WTC11 (cell line): ENCODE data around the gene TOR4A. TPM values are rescaled to one million over a fixed set of nuclear protein-coding genes. Genes with fewer than 3 reads are reported as not detected.

Experiments
- ATAC-seq: fragments of 200-7000 bp; cut with Tn5 transposase; 2 replicates; pipeline ENCODE4 v1.10.0; 2021; ENCODE audit warnings: mild to moderate bottlenecking, moderate library complexity
- CTCF ChIA-PET: fragments of 300-600 bp; sonication (Branson Sonifier 250); formaldehyde crosslinking; loops from one replicate; lab custom pipeline; 2021; ENCODE audit warnings: antibody characterized with exemption; lab: Charles Lee
- POLR2A ChIA-PET: fragments of 350-600 bp; sonication (Branson Sonifier 250); formaldehyde crosslinking; loops from one replicate; lab custom pipeline; 2021; ENCODE audit warnings: antibody characterized with exemption; lab: Charles Lee
- DNase-seq: peaks from one replicate; pipeline ENCODE4 v3.0.0; 2021; ENCODE audit warnings: low spot score
- H3K27ac Mint-ChIP-seq: 2 replicates; pipeline ENCODE4 v1.8.0; 2021; ENCODE audit warnings: mixed read lengths
- H3K27me3 Mint-ChIP-seq: 2 replicates; pipeline ENCODE4 v1.8.0; 2021; ENCODE audit warnings: low read depth, mild to moderate bottlenecking, moderate library complexity, mixed read lengths
- H3K36me3 Mint-ChIP-seq: 2 replicates; pipeline ENCODE4 v1.8.0; 2021; ENCODE audit warnings: mixed read lengths
- H3K4me1 Mint-ChIP-seq: 2 replicates; pipeline ENCODE4 v1.8.0; 2022; ENCODE audit warnings: mixed read lengths
- H3K4me3 Mint-ChIP-seq: 2 replicates; pipeline ENCODE4 v1.8.0; 2021; ENCODE audit warnings: mild to moderate bottlenecking, moderate library complexity, mixed read lengths
- H3K9me3 Mint-ChIP-seq: 2 replicates; pipeline ENCODE4 v1.8.0; 2021; ENCODE audit warnings: mixed read lengths
- CREB1 ChIP-seq: sonication (generic); formaldehyde crosslinking; IDR thresholded peaks from 2 replicates; pipeline ENCODE4 v1.8.0; 2023; ENCODE audit warnings: mild to moderate bottlenecking, missing genetic modification reagents
- E2F4 ChIP-seq: sonication (generic); formaldehyde crosslinking; IDR thresholded peaks from 2 replicates; pipeline ENCODE4 v1.8.1; 2022; ENCODE audit warnings: low read depth, mild to moderate bottlenecking, moderate library complexity, missing genetic modification reagents, borderline replicate concordance
- ELF4 ChIP-seq: sonication (generic); formaldehyde crosslinking; IDR thresholded peaks from 2 replicates; pipeline ENCODE4 v1.8.1; 2022; ENCODE audit warnings: low read depth, mild to moderate bottlenecking, moderate library complexity, missing genetic modification reagents
- FOXP4 ChIP-seq: sonication (generic); formaldehyde crosslinking; IDR thresholded peaks from 2 replicates; pipeline ENCODE4 v1.8.0; 2022; ENCODE audit warnings: mild to moderate bottlenecking, missing genetic modification reagents
- KAT7 ChIP-seq: sonication (generic); formaldehyde crosslinking; IDR thresholded peaks from 2 replicates; pipeline ENCODE4 v1.8.1; 2023; ENCODE audit warnings: missing genetic modification reagents, mild to moderate bottlenecking, borderline replicate concordance
- NFYB ChIP-seq: sonication (generic); formaldehyde crosslinking; conservative IDR thresholded peaks from 2 replicates; pipeline ENCODE4 v1.8.0; 2022; ENCODE audit warnings: low read depth, missing genetic modification reagents
- RELA ChIP-seq: sonication (generic); formaldehyde crosslinking; IDR thresholded peaks from 2 replicates; pipeline ENCODE4 v1.8.1; 2022; ENCODE audit warnings: missing genetic modification reagents, mild to moderate bottlenecking, borderline replicate concordance
- SP1 ChIP-seq: sonication (generic); formaldehyde crosslinking; conservative IDR thresholded peaks from 2 replicates; pipeline ENCODE4 v1.8.1; 2022; ENCODE audit warnings: missing genetic modification reagents
- ZBTB21 ChIP-seq: sonication (generic); formaldehyde crosslinking; IDR thresholded peaks from 2 replicates; pipeline ENCODE4 v1.8.1; 2023; ENCODE audit warnings: mild to moderate bottlenecking, missing genetic modification reagents, borderline replicate concordance
- ZNF138 ChIP-seq: sonication (generic); formaldehyde crosslinking; conservative IDR thresholded peaks from 2 replicates; pipeline ENCODE4 v1.8.1; 2022; ENCODE audit warnings: mild to moderate bottlenecking, moderate library complexity, missing genetic modification reagents
- ZNF219 ChIP-seq: sonication (generic); formaldehyde crosslinking; IDR thresholded peaks from 2 replicates; pipeline ENCODE4 v1.8.0; 2023; ENCODE audit warnings: missing genetic modification reagents, mild to moderate bottlenecking, borderline replicate concordance
- total RNA-seq: library from RNA; stranded (reverse); gene quantifications from 3 replicates; pipeline ENCODE4 v1.2.3, GENCODE V29; 2021
- TF ChIP-seq, protein P1 (sequence below): fragments of 250-450 bp; sonication (Bioruptor Pico); IDR thresholded peaks from 2 replicates; pipeline ENCODE4 v1.9.0; 2021; ENCODE audit warnings: mild to moderate bottlenecking, borderline replicate concordance
- TF ChIP-seq, protein P2 (sequence below): fragments of 250-450 bp; sonication (Bioruptor Pico); IDR thresholded peaks from 2 replicates; pipeline ENCODE4 v1.9.0; 2021; ENCODE audit warnings: mild to moderate bottlenecking
- TF ChIP-seq, protein P3 (sequence below): sonication (generic); formaldehyde crosslinking; IDR thresholded peaks from 2 replicates; pipeline ENCODE4 v1.8.0; 2022; ENCODE audit warnings: missing genetic modification reagents

Gene TOR4A
- total RNA-seq, 1 experiment from 2014 or later = 7.3 TPM

DNA sequence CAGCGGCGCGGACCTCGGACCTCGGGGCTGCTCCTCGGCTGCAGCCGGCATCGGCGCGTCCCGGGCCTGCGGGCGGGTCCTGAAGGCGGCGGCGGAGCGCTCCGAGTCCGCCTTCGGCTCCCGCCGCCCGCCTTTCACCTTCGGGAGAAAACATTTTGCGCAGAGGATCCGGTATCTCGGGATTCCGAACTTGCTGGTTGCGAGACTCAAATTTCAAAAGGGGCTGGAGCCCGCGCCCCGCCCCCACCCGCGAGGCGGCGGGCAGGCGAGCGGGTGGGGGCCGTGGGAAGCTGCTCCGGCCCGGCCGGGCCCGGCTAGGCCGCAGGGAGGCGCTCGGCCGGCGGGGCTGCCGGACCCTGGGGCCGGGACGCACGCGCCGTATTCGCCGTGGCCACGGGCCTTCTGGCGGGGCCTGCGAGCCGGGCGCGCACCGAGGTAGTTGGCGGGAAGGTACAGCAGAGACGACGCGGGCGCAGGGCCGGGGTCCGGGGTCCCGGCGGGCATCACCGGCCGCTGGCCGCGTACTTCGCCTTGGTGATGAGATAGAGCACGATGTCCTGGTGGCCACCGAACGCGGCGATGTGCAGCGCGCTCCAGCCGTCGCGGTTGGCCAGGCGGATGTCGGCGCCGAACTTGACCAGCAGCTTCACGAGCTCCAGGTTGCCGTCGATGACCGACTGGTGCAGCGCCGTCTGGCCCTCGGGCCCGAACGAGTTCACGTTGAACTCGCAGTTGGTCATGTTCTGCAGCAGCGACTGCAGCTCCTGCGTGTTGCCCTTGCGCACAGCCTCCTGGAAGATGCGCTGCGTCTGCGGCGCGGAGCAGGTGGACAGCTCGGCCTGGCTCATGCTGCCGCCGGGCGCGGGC, 23.8 kb downstream of the TOR4A start (continued):
- TF ChIP-seq CREB1 (no peak), KAT7 (no peak), ZBTB21 (no peak), ELF4 (CRISPR knock-in tag) (no peak), FOXP4 (CRISPR knock-in tag) (peak; percentile 82), ZNF219 (CRISPR knock-in tag) (no peak), RELA (no peak)
- TF ChIP-seq, protein P1, sequence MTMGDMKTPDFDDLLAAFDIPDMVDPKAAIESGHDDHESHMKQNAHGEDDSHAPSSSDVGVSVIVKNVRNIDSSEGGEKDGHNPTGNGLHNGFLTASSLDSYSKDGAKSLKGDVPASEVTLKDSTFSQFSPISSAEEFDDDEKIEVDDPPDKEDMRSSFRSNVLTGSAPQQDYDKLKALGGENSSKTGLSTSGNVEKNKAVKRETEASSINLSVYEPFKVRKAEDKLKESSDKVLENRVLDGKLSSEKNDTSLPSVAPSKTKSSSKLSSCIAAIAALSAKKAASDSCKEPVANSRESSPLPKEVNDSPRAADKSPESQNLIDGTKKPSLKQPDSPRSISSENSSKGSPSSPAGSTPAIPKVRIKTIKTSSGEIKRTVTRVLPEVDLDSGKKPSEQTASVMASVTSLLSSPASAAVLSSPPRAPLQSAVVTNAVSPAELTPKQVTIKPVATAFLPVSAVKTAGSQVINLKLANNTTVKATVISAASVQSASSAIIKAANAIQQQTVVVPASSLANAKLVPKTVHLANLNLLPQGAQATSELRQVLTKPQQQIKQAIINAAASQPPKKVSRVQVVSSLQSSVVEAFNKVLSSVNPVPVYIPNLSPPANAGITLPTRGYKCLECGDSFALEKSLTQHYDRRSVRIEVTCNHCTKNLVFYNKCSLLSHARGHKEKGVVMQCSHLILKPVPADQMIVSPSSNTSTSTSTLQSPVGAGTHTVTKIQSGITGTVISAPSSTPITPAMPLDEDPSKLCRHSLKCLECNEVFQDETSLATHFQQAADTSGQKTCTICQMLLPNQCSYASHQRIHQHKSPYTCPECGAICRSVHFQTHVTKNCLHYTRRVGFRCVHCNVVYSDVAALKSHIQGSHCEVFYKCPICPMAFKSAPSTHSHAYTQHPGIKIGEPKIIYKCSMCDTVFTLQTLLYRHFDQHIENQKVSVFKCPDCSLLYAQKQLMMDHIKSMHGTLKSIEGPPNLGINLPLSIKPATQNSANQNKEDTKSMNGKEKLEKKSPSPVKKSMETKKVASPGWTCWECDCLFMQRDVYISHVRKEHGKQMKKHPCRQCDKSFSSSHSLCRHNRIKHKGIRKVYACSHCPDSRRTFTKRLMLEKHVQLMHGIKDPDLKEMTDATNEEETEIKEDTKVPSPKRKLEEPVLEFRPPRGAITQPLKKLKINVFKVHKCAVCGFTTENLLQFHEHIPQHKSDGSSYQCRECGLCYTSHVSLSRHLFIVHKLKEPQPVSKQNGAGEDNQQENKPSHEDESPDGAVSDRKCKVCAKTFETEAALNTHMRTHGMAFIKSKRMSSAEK (CRISPR knock-in tag) = no peak
- TF ChIP-seq, protein P2, sequence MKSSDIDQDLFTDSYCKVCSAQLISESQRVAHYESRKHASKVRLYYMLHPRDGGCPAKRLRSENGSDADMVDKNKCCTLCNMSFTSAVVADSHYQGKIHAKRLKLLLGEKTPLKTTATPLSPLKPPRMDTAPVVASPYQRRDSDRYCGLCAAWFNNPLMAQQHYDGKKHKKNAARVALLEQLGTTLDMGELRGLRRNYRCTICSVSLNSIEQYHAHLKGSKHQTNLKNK (CRISPR knock-in tag) = 0 out of 2 replicates have a peak, but pooled peaks have one; percentile 16
- TF ChIP-seq, protein P3, sequence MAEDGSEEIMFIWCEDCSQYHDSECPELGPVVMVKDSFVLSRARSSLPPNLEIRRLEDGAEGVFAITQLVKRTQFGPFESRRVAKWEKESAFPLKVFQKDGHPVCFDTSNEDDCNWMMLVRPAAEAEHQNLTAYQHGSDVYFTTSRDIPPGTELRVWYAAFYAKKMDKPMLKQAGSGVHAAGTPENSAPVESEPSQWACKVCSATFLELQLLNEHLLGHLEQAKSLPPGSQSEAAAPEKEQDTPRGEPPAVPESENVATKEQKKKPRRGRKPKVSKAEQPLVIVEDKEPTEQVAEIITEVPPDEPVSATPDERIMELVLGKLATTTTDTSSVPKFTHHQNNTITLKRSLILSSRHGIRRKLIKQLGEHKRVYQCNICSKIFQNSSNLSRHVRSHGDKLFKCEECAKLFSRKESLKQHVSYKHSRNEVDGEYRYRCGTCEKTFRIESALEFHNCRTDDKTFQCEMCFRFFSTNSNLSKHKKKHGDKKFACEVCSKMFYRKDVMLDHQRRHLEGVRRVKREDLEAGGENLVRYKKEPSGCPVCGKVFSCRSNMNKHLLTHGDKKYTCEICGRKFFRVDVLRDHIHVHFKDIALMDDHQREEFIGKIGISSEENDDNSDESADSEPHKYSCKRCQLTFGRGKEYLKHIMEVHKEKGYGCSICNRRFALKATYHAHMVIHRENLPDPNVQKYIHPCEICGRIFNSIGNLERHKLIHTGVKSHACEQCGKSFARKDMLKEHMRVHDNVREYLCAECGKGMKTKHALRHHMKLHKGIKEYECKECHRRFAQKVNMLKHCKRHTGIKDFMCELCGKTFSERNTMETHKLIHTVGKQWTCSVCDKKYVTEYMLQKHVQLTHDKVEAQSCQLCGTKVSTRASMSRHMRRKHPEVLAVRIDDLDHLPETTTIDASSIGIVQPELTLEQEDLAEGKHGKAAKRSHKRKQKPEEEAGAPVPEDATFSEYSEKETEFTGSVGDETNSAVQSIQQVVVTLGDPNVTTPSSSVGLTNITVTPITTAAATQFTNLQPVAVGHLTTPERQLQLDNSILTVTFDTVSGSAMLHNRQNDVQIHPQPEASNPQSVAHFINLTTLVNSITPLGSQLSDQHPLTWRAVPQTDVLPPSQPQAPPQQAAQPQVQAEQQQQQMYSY (CRISPR knock-in tag) = no peak

DNA sequence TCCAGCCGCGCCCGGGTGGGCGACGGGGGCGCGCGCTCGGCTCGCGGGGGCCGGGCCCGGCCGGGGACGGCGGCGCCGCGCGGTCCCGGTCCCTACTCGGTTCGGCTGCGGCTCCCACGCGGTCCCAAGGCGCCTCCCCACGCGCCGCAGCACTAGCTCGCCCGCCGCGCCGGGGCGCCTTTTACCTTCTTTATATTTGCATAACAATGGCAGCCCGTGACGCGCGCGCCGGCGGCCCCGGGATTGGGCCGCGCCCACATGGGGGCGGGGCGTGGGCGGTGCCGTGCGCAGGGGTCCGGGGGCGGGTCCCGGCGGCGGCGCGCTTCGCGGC, 24.6 kb downstream of the TOR4A start, which contains the start of gene NRARP:
Gene NRARP (minus strand): TSS at position 154 of the 331 bp plus-strand sequence. CDS start 343 bp downstream, outside the sequence.
- ChIA-PET CTCF (interaction anchor here (0.9 to 8.6 kb wide), 33 partner anchors 9 to 273 kb away, joined by 3 to 172 read pairs (median 5); partner anchors contain the start of genes ENTPD8, EXD3, MRPL41 and NOXA1), POLR2A (interaction anchor here (0.5 to 2.8 kb wide), 6 partner anchors 9 to 66 kb away, joined by 3 to 10 read pairs (median 4); partner anchors contain the start of gene TUBB4B)
- H3K27me3 Mint-ChIP-seq = peaks cover 23% of the 10 kb centered on the region
- DNase-seq (peak; percentile 84), ATAC-seq (peak; percentile 26)
- H3K9me3 Mint-ChIP-seq = no peaks in the 10 kb centered on the region
- H3K4me1 Mint-ChIP-seq = peaks cover 45% of the 10 kb centered on the region
- no peaks in the 10 kb centered on the region for H3K36me3 Mint-ChIP-seq
- peak within 1 kb of the TSS; percentile 94 for H3K4me3 Mint-ChIP-seq
- peak within 1 kb of the TSS; percentile 84 for H3K27ac Mint-ChIP-seq
- TF ChIP-seq SP1 = peak; percentile 64; the same call in 1 of the 2 replicates
- peak; percentile 41 for TF ChIP-seq NFYB (CRISPR knock-in tag)
- no peak for TF ChIP-seq RELA
- TF ChIP-seq, protein P2 (CRISPR knock-in tag) = 0 out of 2 replicates have a peak, but pooled peaks have one; percentile 16
- TF ChIP-seq ZNF138 (CRISPR knock-in tag) = no peak
- no peak for TF ChIP-seq E2F4 (CRISPR knock-in tag)
